ENCODE results near the gene LGR4.

The LGR4 gene

DNA sequence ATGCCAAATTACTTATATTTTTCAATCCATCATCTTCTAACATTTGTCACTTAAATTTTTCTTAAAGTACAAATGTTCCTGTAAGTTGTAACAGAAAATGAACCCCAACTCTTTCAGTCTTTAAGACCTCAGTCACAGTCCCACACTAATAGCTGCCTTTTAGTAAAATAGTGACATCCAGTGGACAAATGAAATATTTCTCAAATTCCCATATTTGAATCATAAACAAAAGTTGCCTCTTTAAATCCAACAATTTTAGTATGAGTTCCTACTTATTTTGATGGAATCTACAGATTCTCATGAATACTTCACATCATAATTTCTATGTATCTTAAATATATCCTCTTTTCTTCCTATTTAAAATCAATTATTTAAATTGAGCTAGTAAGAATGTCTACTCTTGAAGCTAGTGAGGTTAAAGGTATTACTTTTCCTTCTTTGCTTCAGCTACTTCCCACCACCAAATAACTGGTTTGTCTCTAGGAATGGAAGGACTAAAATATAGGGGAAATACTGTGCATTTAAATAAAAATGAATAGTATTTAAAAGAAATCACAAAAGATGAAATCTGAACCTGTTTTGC is 24.8 kb upstream of the LGR4 start:
- no peaks in the 10 kb centered on the region for H3K9me3 Mint-ChIP-seq
- H3K4me1 Mint-ChIP-seq: peaks cover 37% of the 10 kb centered on the region
- H3K4me3 Mint-ChIP-seq: no peak overlapping the region
- H3K27me3 Mint-ChIP-seq: no peaks in the 10 kb centered on the region
- no peak overlapping the region for H3K27ac Mint-ChIP-seq
- peaks cover 4% of the 10 kb centered on the region for H3K36me3 Mint-ChIP-seq

- H3K4me1 Mint-ChIP-seq: peaks cover 28% of the 10 kb centered on the region
- H3K4me3 Mint-ChIP-seq: no peak overlapping the region
- no peaks in the 10 kb centered on the region for H3K27me3 Mint-ChIP-seq
- H3K27ac Mint-ChIP-seq: no peak overlapping the region
- H3K9me3 Mint-ChIP-seq: no peaks in the 10 kb centered on the region
- peaks cover 4% of the 10 kb centered on the region for H3K36me3 Mint-ChIP-seq
These were observed 23.9 kb upstream of the LGR4 start for GRCh38 chr11:27496461-27496860.

DNA sequence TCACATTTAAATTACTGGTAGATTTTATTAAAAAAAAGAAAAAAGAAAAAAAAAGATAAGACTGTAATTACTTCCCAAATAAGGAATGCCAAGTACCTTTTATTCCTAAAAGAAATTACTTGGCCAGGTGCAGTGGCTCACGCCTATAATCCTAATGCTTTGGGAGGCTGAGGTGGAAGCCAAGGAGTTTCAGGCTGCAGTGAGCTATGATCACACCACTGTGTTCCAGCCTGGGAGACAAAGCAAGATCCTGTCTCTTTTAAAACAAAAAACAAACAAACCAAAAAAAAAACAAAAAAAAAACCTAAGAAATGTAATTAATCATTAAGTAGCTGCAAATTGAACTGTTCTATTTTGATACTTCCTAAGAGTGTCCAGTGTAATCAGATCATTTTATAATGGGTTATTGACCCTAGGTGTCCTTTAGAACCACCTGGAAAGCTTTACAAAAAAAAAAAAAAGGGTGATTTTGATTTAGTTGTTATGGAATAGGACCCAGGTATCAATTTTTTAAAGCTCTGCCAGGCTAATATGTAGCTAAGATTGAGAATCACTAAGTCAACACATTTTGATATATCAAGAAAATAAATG is 23.2 kb upstream of the LGR4 start:
- H3K36me3 Mint-ChIP-seq: peaks cover 4% of the 10 kb centered on the region
- H3K9me3 Mint-ChIP-seq: no peaks in the 10 kb centered on the region
- H3K27ac Mint-ChIP-seq: no peak overlapping the region
- peaks cover 28% of the 10 kb centered on the region for H3K4me1 Mint-ChIP-seq
- no peaks in the 10 kb centered on the region for H3K27me3 Mint-ChIP-seq
- no peak overlapping the region for H3K4me3 Mint-ChIP-seq

GRCh38 chr11:27489092-27489491 is 16.5 kb upstream of the LGR4 start:
- H3K4me1 Mint-ChIP-seq: no peaks in the 10 kb centered on the region
- no peak overlapping the region for H3K27ac Mint-ChIP-seq
- H3K9me3 Mint-ChIP-seq: no peaks in the 10 kb centered on the region
- no peak overlapping the region for H3K4me3 Mint-ChIP-seq
- H3K36me3 Mint-ChIP-seq: no peaks in the 10 kb centered on the region
- H3K27me3 Mint-ChIP-seq: no peaks in the 10 kb centered on the region

GRCh38 chr11:27487706-27488105 is 15.1 kb upstream of the LGR4 start:
- Mint-ChIP-seq H3K4me1 (no peaks in the 10 kb centered on the region), H3K27ac (no peak overlapping the region), H3K9me3 (no peaks in the 10 kb centered on the region), H3K27me3 (no peaks in the 10 kb centered on the region), H3K4me3 (no peak overlapping the region), H3K36me3 (no peaks in the 10 kb centered on the region)

DNA sequence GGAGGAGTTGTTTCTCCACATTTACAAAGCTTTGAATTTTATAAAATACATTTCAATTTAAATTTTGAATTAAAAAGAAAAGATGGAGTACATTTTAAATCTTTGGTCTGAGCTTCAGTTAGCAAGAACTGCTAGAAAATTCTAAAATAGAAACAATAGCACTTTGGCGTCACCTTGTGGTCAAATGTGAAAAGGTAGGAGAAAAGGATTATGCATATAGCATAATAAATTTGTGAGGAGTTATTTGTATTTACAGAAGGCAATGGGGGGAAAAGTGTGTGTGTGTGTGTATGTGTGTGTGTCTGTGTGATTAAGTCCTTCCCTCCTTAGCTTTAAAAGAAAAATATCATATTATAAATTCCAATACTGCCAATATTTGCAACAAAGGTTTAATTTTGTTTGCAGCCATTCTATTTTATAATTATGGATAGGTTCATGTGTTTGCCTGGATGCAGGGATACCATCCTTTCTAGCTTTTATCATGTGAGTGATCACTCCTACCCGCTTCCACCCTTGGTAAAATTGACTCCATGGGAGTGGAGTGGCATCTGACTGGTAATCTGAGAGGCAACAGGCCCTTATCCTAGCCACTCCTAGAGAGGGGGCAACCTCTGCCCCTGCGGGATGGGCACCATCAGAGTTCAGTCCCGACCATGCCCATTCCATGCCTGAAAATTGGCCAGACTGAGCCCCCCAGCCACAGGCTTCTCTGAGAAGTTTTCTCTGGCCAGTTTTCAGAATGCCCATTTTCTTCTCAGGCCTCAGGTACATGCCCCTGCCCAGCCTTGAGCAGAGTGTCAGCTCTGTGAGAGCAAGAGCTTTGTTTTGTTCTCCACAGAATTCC is 13.6 kb upstream of the LGR4 start:
- H3K27ac Mint-ChIP-seq: no peak overlapping the region
- no peak overlapping the region for H3K4me3 Mint-ChIP-seq
- no peaks in the 10 kb centered on the region for H3K4me1 Mint-ChIP-seq
- no peaks in the 10 kb centered on the region for H3K9me3 Mint-ChIP-seq
- H3K36me3 Mint-ChIP-seq: no peaks in the 10 kb centered on the region
- H3K27me3 Mint-ChIP-seq: no peaks in the 10 kb centered on the region

- H3K9me3 Mint-ChIP-seq: no peaks in the 10 kb centered on the region
- H3K27ac Mint-ChIP-seq: no peak overlapping the region
- no peaks in the 10 kb centered on the region for H3K27me3 Mint-ChIP-seq
- H3K4me1 Mint-ChIP-seq: no peaks in the 10 kb centered on the region
- H3K36me3 Mint-ChIP-seq: no peaks in the 10 kb centered on the region
- H3K4me3 Mint-ChIP-seq: no peak overlapping the region
These were observed 10.2 kb upstream of the LGR4 start for GRCh38 chr11:27482793-27483192.

DNA sequence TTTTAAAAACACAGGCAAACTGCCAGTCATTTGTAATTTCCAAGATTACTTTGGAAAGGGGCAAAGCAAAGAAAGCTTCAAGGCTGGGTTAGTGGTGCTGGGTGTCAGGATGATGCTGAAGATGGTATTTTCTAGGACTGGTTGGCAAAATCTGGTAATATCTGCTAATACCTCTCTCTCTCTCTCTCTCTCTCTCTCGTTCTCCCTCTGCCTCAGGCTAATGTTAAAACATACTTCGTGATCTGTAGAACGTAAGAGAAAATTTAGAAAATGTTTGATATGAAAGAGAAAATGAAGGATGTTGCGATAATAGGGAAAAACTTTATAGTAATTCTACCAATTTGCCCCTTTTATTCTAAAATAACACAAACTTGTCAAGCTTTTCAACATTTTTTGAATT is 9.4 kb upstream of the LGR4 start:
- H3K36me3 Mint-ChIP-seq: no peaks in the 10 kb centered on the region
- H3K4me1 Mint-ChIP-seq: no peaks in the 10 kb centered on the region
- H3K27ac Mint-ChIP-seq: no peak overlapping the region
- no peak overlapping the region for H3K4me3 Mint-ChIP-seq
- no peaks in the 10 kb centered on the region for H3K9me3 Mint-ChIP-seq
- no peaks in the 10 kb centered on the region for H3K27me3 Mint-ChIP-seq

DNA sequence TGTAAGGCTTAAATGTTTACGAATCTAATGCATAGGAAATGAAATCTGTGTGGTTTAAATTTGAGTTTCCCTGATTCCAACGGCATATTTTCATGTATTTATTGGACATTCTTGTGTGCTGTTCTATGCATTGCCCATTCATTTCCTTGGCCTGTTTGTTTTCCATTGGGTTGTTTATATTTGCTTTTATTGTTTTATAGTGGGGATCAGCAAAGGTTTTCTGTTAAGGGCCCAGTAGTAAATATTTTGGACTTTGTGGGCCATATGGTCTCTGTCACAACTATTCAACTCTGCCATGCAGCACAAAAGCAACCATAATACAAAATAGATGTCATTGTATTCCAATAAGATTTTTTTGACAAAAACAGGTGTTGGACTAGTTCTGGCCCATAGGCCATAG is 5.2 kb upstream of the LGR4 start:
- Mint-ChIP-seq H3K27ac (no peak overlapping the region), H3K36me3 (no peaks in the 10 kb centered on the region), H3K4me1 (peaks cover 7% of the 10 kb centered on the region), H3K9me3 (no peaks in the 10 kb centered on the region), H3K4me3 (no peak overlapping the region), H3K27me3 (no peaks in the 10 kb centered on the region)

DNA sequence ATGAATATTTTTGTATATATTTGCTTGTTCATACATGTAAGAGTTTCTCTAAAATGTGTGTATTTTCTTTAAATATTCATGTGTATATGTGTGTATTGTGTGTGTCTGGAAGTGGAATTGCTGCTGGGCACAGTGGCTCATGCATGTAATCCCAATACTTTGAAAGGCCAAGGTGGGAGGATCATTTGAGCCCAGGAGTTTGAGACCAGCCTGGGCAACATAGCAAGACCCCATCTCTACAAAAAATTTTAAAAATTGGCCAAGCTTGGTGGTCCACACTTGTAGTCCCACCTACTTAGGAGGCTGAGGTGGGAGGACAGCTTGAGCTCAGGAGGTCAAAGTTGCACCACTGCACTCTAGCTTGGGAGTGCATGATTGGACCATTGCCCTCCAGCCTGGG is 4.7 kb upstream of the LGR4 start:
- peaks cover 11% of the 10 kb centered on the region for H3K4me1 Mint-ChIP-seq
- no peak overlapping the region for H3K27ac Mint-ChIP-seq

GRCh38 chr11:27475622-27476021 is 3.0 kb upstream of the LGR4 start:
- H3K4me3 Mint-ChIP-seq: no peak overlapping the region
- peaks cover 3% of the 10 kb centered on the region for H3K27me3 Mint-ChIP-seq
- H3K9me3 Mint-ChIP-seq: no peaks in the 10 kb centered on the region
- peaks cover 20% of the 10 kb centered on the region for H3K4me1 Mint-ChIP-seq
- H3K36me3 Mint-ChIP-seq: no peaks in the 10 kb centered on the region
- H3K27ac Mint-ChIP-seq: no peak overlapping the region

More for the DNA sequence above, 4.7 kb upstream of the LGR4 start:
- H3K4me3 Mint-ChIP-seq: no peak overlapping the region
- no peaks in the 10 kb centered on the region for H3K36me3 Mint-ChIP-seq
- H3K27me3 Mint-ChIP-seq: peaks cover 3% of the 10 kb centered on the region
- no peaks in the 10 kb centered on the region for H3K9me3 Mint-ChIP-seq

DNA sequence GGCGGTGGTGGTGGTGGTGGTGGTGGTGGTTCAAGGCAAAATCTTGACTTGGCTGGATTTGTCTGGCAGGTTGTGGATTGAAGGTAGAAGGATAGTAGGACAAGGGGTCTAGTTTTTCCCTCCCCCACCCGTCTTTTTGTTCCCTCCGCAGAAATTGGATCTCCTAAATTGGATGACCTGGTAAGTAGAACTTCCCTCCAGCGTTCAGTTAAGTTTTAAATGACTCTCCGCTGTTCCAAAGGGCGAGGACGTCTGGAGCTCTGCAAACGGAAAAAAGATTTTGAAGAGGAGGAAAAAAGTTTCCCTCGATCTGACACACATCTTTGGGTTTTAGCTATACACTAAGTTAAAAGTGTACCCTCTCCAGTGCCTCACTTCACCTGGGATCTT is 422 bp upstream of the LGR4 start:
- H3K27ac Mint-ChIP-seq: no peak overlapping the region
- H3K4me3 Mint-ChIP-seq: peak overlapping the region; percentile 93
- peaks cover 3% of the 10 kb centered on the region for H3K27me3 Mint-ChIP-seq
- peaks cover 24% of the 10 kb centered on the region for H3K4me1 Mint-ChIP-seq
- H3K36me3 Mint-ChIP-seq: no peaks in the 10 kb centered on the region
- H3K9me3 Mint-ChIP-seq: no peaks in the 10 kb centered on the region

- H3K4me3 Mint-ChIP-seq: peak overlapping the region; percentile 58
- H3K27me3 Mint-ChIP-seq: peaks cover 3% of the 10 kb centered on the region
- no peaks in the 10 kb centered on the region for H3K9me3 Mint-ChIP-seq
- no peak overlapping the region for H3K27ac Mint-ChIP-seq
- peaks cover 24% of the 10 kb centered on the region for H3K4me1 Mint-ChIP-seq
- no peaks in the 10 kb centered on the region for H3K36me3 Mint-ChIP-seq
These were observed 797 bp downstream of the LGR4 start for GRCh38 chr11:27471589-27472397.

DNA sequence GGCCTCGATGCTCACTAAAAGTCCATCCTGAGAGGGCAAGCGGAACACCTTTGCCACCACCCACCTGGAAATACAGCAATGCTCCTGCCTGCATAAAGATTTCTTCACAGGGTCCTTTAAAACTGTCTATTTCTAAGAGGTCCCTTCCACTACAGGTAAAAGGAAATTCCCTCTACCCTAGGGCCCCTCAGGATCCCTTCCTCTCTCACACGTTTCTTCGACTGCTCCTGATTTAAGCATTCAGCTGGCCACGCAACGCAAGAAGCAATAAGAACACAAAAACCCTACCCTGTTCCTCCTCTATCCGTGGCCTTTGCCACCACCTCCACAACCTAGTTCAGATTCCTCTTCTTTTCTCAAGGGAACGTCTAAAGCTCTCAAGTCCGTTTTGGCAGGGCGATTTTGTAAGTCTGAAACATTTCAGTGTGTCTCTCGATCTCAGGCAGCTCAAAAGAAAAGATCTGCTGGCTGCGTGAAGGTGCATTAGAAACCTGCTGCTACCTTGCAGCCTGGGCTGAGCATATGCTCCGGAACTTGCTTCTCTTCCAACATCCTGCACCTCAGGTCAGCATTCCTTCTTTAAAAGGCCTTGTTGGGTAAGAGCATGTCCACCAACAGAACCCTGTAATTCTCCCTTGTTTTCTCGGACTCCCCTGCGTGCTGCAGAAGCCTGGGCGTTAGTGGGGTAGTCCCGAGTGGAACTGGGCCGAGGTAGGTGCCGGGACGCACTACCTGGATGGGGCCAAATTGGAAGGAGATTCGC is 1.6 kb downstream of the LGR4 start:
- H3K36me3 Mint-ChIP-seq: no peaks in the 10 kb centered on the region
- H3K4me1 Mint-ChIP-seq: peaks cover 24% of the 10 kb centered on the region
- peaks cover 3% of the 10 kb centered on the region for H3K27me3 Mint-ChIP-seq
- no peaks in the 10 kb centered on the region for H3K9me3 Mint-ChIP-seq
- H3K27ac Mint-ChIP-seq: no peak overlapping the region
- peak overlapping the region; percentile 58 for H3K4me3 Mint-ChIP-seq

GRCh38 chr11:27470166-27470565 is 2.4 kb downstream of the LGR4 start:
- Mint-ChIP-seq H3K36me3 (no peaks in the 10 kb centered on the region), H3K9me3 (no peaks in the 10 kb centered on the region), H3K4me1 (peaks cover 24% of the 10 kb centered on the region), H3K4me3 (peak overlapping the region; percentile 58), H3K27me3 (peaks cover 3% of the 10 kb centered on the region), H3K27ac (no peak overlapping the region)

Data from activated naive CD4-positive, alpha-beta T cell treated with anti-CD3 and anti-CD28 coated beads, Interleukin-2, amount 50 U/mL, for 24 hours (primary cell).